HG02852 (cell line): ENCODE data around the gene GBF1.
"Not testable (repeated sequence)": the region's sequence is repeated elsewhere in the genome, so short reads cannot be mapped to it uniquely, and the experiment has no call there.

Experiments used
- ATAC-seq: cut with Tn5 transposase; IDR thresholded peaks from one replicate; pipeline ENCODE4 v1.9.1; 2021; ENCODE audit warnings: mild to moderate bottlenecking, moderate library complexity; ENCODE audit not compliant: unreplicated experiment

The GBF1 gene

GRCh38 chr10:102300278-102300843 is 55.0 kb downstream of the GBF1 start:
- ATAC-seq: no peak

DNA sequence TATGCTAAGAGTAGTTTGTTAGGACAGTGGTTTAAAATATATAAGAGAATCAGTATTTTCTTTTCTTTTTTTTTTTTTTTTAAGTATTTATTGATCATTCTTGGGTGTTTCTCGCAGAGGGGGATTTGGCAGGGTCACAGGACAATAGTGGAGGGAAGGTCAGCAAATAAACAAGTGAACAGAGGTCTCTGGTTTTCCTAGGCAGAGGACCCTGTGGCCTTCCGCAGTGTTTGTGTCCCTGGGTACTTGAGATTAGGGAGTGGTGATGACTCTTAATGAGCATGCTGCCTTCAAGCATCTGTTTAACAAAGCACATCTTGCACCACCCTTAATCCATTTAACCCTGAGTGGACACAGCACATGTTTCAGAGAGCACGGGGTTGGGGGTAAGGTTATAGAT is 55.6 kb downstream of the GBF1 start:
- not testable (repeated sequence) for ATAC-seq

GRCh38 chr10:102301332-102301731 is 56.0 kb downstream of the GBF1 start:
- ATAC-seq: not testable (repeated sequence)

GRCh38 chr10:102302611-102303010 is 57.3 kb downstream of the GBF1 start:
- ATAC-seq: no peak

DNA sequence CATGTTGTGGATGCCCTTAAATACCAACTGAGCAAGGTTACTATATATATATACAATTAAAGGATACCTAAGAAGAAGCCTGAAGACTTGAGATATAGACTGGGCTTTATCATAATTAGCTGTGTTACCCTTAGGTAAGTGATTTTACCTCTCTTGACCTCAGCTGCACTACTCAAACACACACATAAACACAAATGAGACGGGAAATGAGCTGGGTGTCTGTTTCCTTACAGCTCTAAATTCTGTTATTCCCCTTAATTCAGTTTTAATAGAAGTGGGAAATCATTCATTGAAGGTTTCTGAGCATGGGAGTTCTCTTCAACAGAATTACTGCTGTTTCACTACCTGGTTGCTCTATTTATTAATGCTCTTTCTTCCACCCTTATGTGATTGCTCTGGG is 60.7 kb downstream of the GBF1 start:
- no peak for ATAC-seq

GRCh38 chr10:102306710-102307109 is 61.4 kb downstream of the GBF1 start:
- ATAC-seq: no peak

GRCh38 chr10:102308318-102308717 is 63.0 kb downstream of the GBF1 start:
- not testable (repeated sequence) for ATAC-seq

- ATAC-seq: no peak
Observed at GRCh38 chr10:102309236-102309635, 63.9 kb downstream of the GBF1 start.

GRCh38 chr10:102309916-102310315 is 64.6 kb downstream of the GBF1 start:
- no peak for ATAC-seq

DNA sequence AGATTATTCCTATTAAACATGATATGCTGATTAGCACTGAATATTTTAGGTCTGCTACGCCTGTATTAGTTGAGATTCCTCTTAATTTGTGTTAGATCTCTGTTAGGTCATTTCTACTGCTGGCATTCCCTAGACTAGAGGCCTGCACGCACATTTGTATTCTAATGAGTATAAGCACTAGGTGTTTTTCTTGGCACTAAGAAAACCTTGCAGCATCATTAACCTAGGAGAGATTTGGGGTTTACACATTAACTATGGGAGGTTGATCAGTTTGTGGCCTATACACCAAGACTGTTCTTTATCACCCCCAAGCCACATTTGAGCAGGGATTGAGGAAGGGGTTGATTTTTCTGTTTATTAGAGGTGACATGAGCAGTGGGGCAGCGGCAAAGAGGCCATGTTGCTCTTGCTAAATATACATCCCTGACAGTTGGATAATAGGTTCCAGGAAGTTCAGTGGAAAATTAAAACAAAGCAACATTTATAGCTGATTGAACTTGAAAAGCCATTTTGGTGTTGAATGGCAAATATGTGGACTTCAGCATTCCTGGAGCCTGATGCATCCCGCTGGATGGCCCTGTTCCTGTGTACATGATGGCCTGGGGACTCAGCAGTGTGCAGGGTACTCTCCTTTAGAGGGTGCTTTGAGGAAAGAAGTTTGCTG is 65.2 kb downstream of the GBF1 start:
- ATAC-seq: no peak

DNA sequence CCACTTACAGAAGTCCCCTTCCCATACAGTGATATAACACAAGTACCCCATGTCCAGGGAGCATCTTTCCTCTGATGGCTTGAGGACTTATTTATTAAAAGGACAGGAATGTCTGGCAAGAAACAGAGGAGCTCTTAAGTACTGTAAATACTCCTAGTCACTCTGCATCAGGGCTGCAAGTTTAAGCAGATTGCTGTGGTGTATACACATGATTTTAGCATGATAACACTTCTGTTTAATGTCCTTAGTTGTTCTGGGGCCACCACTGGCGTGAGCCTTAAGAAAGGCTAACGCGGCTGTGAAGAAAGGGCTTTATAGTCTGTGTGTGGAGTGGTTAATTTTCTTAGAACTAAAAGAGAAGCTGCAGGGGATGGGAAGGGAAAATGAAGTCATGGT is 65.7 kb downstream of the GBF1 start:
- ATAC-seq: no peak

- ATAC-seq: no peak
Observed at GRCh38 chr10:102312683-102313082, 67.4 kb downstream of the GBF1 start.

DNA sequence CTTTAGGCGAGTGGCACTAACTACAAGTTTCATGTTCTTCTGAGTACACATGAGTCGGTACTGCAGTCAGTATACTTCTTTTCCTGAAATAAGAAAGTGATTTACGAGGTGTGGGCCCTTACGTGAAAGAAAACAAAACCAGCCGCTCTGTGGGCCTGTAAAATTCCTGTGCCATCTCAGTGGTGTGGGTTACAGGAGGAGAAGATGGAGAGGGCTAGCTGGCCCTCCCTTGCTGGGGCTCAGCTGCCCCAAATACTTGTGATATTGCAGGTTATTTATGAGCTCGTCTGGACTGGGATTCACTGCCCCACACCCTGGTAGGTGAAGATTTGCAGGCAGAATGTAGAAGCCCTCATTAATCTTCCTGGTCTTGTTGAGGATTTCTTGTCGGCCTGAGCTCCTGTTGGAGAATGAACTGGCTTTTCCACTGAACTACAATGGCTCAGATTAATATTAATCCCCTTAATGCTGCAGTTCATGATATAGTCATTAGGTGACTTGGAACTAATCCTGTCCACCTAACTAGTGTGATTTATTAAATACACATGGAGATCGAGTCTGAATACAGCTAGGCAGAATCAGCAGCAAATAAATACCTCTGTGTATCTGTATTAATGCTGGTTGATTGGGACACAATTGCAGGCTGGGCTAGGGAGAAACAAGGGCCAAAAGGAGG is 68.0 kb downstream of the GBF1 start:
- no peak for ATAC-seq

DNA sequence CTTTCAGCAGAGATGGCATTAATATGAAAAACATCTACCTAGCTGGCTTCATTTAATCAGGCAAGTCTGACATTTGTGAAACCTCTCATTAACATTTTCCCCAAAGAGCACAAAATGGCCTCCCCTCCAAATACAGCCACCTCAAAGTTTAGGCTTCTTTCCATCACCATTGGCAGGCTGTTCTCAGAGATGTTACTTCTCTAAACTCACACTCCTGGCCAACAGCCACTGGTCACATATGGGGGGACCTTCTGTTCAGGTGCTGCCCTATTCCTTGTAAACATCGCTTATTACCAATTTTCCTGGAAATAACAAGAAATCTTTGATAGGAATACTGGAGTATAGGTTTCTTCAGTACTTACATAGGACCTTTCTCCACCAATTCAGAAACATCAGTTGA is 69.5 kb downstream of the GBF1 start:
- no peak for ATAC-seq

- ATAC-seq: no peak
Observed at GRCh38 chr10:102316421-102316820, 71.1 kb downstream of the GBF1 start.

GRCh38 chr10:102322914-102323313 is 77.6 kb downstream of the GBF1 start:
- no peak for ATAC-seq

DNA sequence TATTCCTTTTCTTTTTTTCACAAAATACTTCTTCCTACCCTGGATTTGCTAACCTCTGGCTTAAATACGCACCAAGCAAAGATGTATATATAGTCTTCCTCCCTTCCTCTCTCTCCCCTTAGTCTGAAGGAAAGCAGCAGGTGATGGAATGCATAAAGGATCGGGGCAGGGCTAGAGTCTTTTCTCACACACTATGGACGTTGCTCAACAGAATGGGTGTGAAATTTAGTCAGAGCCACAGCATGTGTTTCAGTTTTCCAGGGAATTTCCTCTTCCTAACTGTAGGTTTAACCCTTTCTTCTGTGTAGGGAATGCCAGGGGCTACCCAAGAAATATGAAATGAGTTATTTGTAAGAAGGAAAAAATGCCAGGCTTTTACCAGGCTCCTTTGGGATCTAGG is 78.7 kb downstream of the GBF1 start:
- ATAC-seq: no peak

DNA sequence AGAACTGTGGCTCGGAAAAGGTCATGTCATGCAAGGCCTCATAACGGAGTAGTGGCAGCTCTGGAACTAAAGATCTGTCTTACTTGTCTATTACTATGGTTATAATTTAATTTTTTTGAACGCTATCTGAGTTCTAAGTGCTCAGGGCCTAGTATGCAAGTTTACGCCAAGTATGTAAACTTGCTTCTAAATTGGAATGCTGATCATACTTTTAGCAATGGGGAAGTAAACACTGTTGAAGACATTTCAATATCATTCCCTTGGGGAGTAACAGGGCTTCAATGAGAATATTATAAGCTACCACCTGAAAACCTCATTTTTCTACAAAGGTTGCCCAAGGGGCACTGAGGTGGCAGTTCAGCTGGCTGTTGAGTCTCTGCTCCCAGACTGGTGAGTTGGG is 80.7 kb downstream of the GBF1 start:
- no peak for ATAC-seq

DNA sequence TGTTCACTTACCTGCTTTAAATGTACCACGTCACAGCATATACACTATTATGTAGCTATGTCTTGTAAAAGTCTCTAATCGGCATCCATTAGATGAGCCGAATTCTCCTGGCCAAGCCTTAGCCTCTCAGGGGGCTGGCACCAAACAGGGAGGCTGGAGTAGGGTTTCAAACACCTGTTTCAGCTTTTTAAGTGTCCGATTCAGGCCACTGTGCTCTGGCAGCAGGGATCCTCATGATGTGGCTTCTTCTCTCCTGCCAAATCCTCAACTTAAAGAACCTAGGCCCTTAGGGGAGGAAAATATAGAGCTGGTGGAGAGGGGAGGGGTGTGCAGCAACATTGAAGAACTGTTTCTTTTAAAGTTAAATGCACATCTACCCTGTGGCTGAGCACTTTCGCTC is 81.7 kb downstream of the GBF1 start:
- no peak for ATAC-seq

DNA sequence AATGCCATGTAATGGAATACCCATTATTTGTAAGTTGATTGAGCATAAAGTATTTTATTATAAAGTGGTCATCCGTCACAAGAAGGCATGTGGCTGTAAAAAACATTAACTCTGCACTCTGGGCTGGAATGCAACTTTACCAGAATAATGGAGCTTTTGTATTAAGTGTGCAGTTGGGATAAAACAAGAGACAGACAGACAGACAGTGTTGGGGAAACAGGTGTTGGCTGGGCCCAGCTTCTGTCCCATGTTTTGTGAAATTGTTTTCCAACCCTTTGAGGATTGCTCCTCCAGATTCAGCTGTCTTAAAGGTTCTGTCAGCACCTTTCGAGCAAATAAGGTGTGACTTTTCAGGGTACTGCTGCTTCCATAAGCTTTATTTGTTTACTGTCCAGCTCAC is 82.3 kb downstream of the GBF1 start:
- ATAC-seq: no peak

GRCh38 chr10:102332772-102333171 is 87.4 kb downstream of the GBF1 start:
- ATAC-seq: no peak

GRCh38 chr10:102334101-102334500 is 88.8 kb downstream of the GBF1 start:
- no peak for ATAC-seq
